ENCODE measurements around the gene ACAD11.

Gene ACAD11

DNA sequence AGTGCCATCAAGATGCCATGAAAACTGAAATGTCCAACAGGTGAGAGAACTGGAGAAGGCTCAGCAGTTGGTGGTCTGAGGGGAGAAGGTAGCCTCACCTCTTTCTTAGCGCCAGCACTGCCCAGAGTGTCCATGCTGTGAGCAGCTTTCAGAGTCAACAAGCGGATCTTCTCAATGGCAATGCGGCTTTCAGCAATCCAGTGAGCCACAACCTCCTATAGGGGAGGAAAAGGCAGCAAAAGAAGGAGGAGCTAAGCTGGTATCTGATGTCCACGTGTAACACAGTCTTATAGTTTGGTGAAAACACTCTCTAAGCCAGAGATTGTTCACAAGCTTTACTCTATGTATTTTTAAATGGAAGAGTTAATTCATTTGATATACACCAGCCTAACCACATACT, 98.6 kb downstream of the ACAD11 start:
- TF ChIP-seq GATA3 (IDR thresholded peaks at IDR 0.05; ENCODE audit: low read depth, low read length) (no peak), GATA2 (IDR thresholded peaks at IDR 0.05; ENCODE audit: low read depth, low read length) (no peak)

- TF ChIP-seq GATA3 (IDR thresholded peaks at IDR 0.05; ENCODE audit: low read depth, low read length) (no peak), GATA2 (IDR thresholded peaks at IDR 0.05; ENCODE audit: low read depth, low read length) (no peak)
These were observed 103.0 kb downstream of the ACAD11 start for GRCh38 chr3:132556508-132557159.

DNA sequence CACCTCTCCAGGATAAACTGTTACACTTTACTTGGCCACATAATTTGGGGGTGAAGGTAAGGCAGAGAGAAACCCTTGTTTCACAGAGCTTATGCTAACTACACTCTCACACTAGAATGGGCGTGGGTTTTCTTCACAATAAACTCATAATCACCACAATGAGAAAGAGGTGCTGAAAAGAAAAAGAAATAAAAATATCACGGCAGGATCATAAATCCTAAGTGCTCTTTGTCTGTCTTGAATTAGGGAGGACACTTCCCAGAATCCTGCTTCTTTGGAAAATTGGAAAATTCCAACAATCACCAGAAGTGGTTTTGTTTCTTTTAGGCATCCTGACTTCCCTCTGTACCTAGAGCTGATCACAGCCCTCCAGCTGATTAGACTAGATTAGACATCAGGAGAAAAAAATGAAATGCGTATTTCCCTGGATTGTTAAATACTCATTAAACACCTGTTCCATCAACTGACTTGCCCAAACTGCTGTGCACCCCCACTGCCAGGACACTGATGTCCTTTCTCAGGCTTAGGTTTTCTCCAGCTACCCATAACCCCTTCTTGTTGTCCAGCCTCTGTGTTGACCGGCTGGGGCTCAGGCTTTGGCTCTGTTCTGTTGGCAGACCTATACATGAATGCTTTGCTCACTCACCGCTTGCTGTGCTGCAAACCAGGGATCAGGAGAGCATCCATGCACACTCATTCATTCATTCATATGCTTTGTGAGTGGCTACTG, 104.1 kb downstream of the ACAD11 start:
- TF ChIP-seq GATA3 (IDR thresholded peaks at IDR 0.05; ENCODE audit: low read depth, low read length) (no peak), GATA2 (IDR thresholded peaks at IDR 0.05; ENCODE audit: low read depth, low read length) (no peak)

DNA sequence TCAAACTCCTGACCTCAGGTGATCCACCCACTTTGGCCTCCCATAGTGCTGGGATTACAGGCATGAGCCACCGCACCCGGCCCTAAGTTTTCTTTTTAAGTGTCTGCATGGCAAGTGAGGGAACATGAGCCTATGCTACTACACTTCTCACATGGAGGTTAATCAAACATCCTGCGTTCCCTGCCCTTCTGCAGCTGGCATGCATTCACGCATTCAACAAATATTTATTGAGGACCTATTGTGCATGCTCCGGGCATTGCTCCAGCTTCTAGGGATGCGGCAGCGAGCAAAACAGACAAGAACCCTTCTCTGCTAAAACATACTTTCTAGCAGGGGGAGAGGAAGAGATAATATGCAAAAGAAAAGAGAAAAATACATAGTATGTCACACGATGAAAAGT, 105.2 kb downstream of the ACAD11 start:
- no peak for TF ChIP-seq GATA3 (IDR thresholded peaks at IDR 0.05; ENCODE audit: low read depth, low read length)
- no peak for TF ChIP-seq GATA2 (IDR thresholded peaks at IDR 0.05; ENCODE audit: low read depth, low read length)

DNA sequence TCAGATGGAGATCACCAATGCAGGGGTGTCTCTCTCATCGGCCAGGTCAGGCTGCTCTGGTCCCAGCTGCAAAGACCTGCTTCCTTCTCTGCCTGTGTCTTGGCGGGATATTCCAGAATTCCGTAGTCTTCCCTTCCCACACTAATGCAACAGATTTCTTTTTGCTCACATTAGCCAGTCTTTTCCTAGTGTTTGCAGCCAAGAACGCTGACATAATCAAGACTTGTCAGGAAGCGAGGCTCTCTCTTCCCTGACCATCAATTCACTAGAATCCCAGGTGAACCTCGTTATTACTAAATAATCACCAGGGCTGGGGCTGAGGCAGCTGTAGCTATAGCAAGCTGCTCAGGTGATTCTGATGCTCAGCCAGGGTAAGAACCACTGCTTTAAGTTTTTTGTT, 105.8 kb downstream of the ACAD11 start:
- TF ChIP-seq GATA3 (IDR thresholded peaks at IDR 0.05; ENCODE audit: low read depth, low read length) (no peak), GATA2 (IDR thresholded peaks at IDR 0.05; ENCODE audit: low read depth, low read length) (no peak)

DNA sequence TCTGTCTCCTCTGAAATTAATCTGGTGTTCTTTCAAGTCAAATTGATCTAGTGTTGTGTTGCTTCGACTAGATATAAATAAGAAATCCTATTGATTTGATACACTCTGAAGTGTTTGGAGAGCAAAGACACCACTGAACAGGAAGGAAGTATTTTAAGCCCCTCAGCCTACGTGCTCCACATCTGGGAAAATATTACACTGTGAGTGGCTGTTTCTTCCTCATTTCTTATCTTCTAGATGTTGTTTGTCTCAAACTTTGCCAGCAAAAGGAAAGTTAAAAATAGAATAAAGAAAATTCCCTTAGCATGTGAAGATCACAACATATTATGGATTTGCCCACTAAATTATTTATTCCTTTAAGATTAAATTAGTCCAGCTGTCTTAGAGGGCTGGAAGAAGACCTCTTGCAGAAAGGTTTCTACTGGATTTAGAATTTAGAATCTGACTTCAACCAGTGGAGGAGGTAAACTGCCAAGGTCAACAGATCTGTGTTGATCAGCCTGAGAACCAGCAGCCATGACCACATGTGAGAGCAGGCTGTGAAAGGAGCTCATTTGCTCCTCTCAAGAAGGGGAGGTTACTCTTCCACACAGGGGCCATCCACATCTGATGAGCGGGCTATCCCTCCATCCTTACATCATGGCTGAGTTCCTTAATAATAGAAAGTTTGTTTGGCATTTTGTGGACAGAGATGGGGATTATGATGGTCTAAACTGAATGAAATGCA, 108.9 kb downstream of the ACAD11 start:
- TF ChIP-seq GATA2 (IDR thresholded peaks at IDR 0.05; ENCODE audit: low read depth, low read length) (no peak), GATA3 (IDR thresholded peaks at IDR 0.05; ENCODE audit: low read depth, low read length) (no peak)

- TF ChIP-seq GATA3 (IDR thresholded peaks at IDR 0.05; ENCODE audit: low read depth, low read length) = no peak
- TF ChIP-seq GATA2 (IDR thresholded peaks at IDR 0.05; ENCODE audit: low read depth, low read length) = no peak
These were observed 109.6 kb downstream of the ACAD11 start for GRCh38 chr3:132549890-132550578.

DNA sequence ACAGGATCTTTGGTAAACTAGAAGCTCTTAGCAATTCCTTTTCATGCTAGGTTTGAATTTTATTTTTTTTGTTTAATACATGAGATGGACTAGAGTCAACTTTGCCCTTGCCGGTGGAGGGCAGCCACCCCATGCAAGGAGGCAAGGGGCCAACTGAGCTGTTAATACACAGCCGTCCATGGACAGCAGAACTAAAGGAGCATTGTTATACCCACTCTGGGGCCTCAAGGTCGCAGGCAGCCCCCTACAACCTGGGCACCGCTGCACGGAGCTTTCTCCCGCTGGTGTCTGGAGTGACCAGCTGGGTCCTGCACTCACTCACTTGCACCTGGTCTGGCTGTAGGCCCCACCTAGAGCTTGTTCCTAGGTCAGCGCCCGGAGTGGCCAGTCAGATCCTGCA, 110.4 kb downstream of the ACAD11 start:
- TF ChIP-seq GATA3 (IDR thresholded peaks at IDR 0.05; ENCODE audit: low read depth, low read length) = no peak

- TF ChIP-seq GATA3 (IDR thresholded peaks at IDR 0.05; ENCODE audit: low read depth, low read length) (no peak), GATA2 (IDR thresholded peaks at IDR 0.05; ENCODE audit: low read depth, low read length) (no peak)
These were observed 114.1 kb downstream of the ACAD11 start for GRCh38 chr3:132545471-132545870.

GRCh38 chr3:132544130-132544529, 115.5 kb downstream of the ACAD11 start:
- TF ChIP-seq GATA3 (IDR thresholded peaks at IDR 0.05; ENCODE audit: low read depth, low read length) = no peak
- no peak for TF ChIP-seq GATA2 (IDR thresholded peaks at IDR 0.05; ENCODE audit: low read depth, low read length)

DNA sequence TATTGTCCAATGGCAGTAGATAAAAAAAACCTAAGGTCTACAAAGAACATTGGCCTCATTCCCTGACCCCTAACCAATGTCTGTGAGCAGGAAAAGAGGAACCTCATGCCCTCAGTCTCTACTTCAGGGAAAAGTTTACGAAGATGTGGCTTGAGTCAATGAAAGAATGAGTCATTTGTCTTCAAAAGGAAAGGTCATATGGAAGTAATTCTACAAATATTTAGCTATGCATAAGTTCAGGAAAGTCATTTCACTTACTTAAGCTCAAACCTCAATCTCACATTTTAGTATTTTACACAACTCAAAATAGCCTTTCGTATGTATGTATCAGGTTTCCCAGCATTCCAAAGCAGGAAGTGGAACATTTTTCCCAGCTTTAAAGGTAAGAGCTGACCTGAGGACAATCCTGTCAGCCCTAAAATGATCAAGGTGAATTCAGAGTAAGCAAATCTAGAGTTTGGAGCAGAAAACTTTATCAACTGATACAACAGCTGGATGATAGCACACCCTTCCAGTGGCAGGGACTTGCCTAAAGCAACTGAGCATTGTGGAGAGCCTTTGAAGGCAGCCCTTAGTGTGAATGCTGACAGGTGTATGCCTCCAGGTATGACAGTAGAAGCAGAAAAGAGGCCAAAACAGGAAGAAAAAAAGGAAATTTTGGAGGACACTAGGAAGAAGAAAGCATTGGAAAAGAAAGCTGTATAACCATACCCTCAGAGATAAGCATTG, 116.4 kb downstream of the ACAD11 start:
- TF ChIP-seq GATA3 (IDR thresholded peaks at IDR 0.05; ENCODE audit: low read depth, low read length) = no peak
- TF ChIP-seq GATA2 (IDR thresholded peaks at IDR 0.05; ENCODE audit: low read depth, low read length) = no peak

DNA sequence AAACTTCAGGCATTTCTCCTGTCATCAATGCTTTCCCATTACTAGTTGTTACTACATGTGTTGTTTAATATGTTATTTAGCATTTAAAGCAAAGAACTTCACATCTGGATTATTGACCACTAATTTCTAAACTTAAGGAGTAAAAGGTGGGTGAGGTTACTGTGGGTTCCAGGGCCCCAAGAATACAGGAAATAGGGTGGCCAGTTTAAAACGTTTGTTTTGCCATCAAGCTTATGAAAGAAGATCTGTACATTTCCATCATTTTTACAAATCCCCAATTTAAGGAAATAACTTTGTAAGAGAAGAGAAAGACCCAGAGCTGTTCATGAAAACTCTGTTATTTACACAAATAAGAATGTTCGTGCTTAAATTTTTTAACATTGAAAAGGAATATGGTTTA, 117.0 kb downstream of the ACAD11 start:
- TF ChIP-seq GATA3 (IDR thresholded peaks at IDR 0.05; ENCODE audit: low read depth, low read length) = no peak

GRCh38 chr3:132539681-132540080, 119.9 kb downstream of the ACAD11 start:
- TF ChIP-seq GATA3 (IDR thresholded peaks at IDR 0.05; ENCODE audit: low read depth, low read length) (no peak), GATA2 (IDR thresholded peaks at IDR 0.05; ENCODE audit: low read depth, low read length) (no peak)

GRCh38 chr3:132538072-132538471, 121.5 kb downstream of the ACAD11 start:
- no peak for TF ChIP-seq GATA3 (IDR thresholded peaks at IDR 0.05; ENCODE audit: low read depth, low read length)
- no peak for TF ChIP-seq GATA2 (IDR thresholded peaks at IDR 0.05; ENCODE audit: low read depth, low read length)

All from SH-SY5Y (cell line).